Stimulated activated CD8-positive, alpha-beta memory T cell treated with anti-CD3 and anti-CD28 coated beads, Interleukin-4, amount 100 ng/mL, for 1 hour (primary cell): ENCODE data around the gene LMO7.
"Not testable (repeated sequence)": the region's sequence is repeated elsewhere in the genome, so short reads cannot be mapped to it uniquely, and the experiment has no call there.

Experiments used
- DNase-seq, 2 donors: peaks; one replicate each; pipeline ENCODE4 v3.0.0-alpha.2; 2020; ENCODE audit warnings: low read depth in 2 of 2, low spot score in 1 of 2

LMO7 gene

GRCh38 chr13:75647126-75647784 is 11.1 kb downstream of the LMO7 start:
- DNase-seq = no peak

DNA sequence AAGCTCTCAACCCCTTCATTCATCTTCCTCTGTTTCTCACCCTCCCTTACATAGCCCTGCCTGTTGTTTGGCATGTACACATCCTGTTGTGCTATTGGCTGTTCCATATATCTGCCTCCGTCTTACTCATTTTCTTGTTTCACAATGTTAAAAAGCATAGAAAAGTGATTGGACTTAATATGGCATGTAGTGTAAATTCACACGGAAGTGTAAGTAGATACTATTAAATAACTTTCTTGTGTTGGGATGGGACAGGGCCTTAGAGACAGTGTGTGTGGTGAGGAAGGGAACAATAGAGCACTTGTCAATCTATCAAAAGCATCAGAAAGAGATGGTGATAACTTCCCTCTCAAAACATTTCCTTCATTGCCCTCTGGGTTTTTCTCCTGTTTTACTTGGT is 12.3 kb downstream of the LMO7 start:
- DNase-seq = no peak

GRCh38 chr13:75651013-75651412 is 14.9 kb downstream of the LMO7 start:
- DNase-seq = no peak

DNA sequence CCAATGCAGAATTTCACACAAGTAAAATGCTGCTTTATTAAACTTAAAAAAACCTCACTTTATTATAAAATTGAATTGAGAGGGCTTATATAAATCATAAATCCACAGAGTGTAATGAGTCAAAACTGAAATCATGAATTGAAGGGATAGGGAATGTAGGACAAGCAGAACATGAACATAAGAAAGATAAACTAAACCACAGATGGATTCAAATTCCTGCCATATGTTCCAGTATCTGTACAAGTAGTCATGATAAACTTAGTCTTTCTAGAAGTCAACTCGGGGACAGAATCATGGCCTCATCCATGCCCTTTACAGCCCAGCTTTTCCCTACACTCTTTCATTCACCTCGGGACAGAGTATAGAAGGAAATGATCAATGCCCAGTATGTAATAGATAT is 16.6 kb downstream of the LMO7 start:
- no peak for DNase-seq

DNA sequence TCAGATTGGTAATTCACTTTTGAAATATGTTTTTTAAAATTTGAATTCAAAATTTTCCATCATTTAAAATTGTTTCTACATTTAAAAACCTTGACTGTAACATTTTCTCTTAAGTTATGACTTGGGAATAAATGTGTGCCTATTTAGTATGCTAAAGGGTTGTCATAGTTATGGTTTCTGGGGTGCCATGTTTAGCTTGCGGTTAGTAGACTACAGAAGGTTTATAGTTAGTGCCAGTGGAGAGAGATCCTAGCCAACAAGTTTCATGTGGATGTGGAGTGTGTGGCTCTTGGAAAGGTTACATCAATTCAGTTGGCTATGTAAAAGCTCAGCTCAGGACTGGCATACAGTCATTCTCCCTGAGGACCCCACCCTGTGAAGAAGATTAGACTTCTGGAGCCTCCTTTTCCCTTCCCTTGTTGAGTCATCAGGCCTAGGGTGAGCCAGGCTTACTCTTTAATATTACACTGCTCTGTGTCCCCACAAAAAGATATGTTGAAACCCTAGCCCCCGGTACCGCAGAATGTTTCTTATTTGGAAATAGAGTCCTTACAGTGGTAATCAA is 20.4 kb downstream of the LMO7 start:
- DNase-seq = no peak

- DNase-seq = no peak
These were observed 21.0 kb downstream of the LMO7 start for GRCh38 chr13:75657111-75657510.

GRCh38 chr13:75660694-75661093 is 24.6 kb downstream of the LMO7 start:
- DNase-seq = no peak

DNA sequence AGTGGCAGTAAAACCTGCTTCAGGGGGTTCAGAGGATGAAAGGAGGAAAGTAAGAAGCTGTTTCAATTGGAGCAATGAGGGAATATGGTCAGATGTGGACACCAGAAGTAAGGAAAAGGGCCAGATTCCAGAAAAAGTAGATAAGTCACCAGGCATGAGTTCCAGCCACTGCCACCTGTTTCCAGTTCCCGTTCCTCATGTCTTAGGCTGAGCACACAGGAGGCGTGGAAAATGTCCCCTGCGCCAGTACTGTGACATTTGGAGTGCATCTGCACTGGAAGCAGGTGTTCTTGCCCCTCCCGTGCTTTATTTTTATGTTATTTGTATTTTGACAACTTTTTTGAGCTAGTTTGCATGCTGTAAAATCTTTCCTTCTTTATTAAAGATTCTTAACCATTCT is 25.3 kb downstream of the LMO7 start:
- no peak for DNase-seq

- DNase-seq = no peak
These were observed 30.7 kb downstream of the LMO7 start for GRCh38 chr13:75666646-75667351.

- no peak for DNase-seq
These were observed 33.6 kb downstream of the LMO7 start for GRCh38 chr13:75669706-75670105.

GRCh38 chr13:75670496-75670895 is 34.4 kb downstream of the LMO7 start:
- DNase-seq = no peak

- no peak for DNase-seq
These were observed 39.3 kb downstream of the LMO7 start for GRCh38 chr13:75675421-75675820.

GRCh38 chr13:75679459-75679858 is 43.3 kb downstream of the LMO7 start:
- no peak for DNase-seq

GRCh38 chr13:75680251-75680650 is 44.1 kb downstream of the LMO7 start:
- DNase-seq = not testable (repeated sequence)

GRCh38 chr13:75682326-75682725 is 46.2 kb downstream of the LMO7 start:
- no peak for DNase-seq

DNA sequence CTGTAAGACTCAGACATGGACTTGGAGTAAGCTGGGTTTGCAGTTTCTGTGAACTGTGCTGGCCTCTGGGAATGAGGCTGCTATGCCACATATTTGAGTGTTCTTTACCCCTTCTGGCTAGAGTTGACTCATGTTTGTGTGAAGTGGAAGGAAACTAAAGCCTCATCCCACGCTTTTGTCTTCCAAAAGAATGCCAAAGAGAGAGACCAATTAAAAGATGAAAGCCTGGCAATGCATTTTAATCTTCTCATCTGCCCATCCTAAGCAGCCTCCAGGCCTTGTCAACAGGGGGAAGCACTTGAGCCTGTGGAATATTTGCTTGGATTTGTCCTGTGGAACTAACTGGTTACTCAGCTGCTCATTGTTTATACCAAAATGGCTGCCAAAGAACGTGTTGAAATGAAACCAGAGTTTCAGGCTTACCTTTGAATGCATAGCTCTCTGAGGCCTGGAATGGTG is 49.1 kb downstream of the LMO7 start:
- DNase-seq = no peak

DNA sequence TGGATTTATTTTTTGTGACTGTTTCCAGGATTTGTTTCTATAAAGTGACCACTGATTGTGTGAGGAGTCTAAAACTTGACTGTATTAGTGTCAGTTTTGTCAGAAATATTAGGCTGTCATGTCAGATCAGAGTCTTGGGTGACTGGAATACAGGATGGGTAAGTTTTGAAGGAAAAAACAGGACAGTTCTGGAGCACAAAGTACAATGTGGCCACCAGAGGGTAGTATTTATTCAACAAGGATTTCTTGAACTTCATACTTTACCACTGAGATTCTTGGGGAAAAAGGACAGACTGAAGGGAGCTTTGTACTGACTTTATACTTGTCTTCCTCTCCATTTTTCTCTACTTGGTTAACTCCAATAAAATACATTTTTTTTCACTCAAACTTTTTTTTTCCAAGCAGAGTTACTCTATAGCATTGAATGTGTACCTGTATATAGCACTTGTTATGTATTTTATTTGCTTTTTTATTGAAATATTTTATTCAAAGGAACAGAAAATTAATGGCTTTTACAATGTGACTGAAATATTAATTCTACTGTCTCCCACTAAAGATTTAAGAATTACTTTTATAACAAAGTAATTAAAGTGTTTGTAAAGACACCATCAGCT is 51.1 kb downstream of the LMO7 start:
- no peak for DNase-seq

DNA sequence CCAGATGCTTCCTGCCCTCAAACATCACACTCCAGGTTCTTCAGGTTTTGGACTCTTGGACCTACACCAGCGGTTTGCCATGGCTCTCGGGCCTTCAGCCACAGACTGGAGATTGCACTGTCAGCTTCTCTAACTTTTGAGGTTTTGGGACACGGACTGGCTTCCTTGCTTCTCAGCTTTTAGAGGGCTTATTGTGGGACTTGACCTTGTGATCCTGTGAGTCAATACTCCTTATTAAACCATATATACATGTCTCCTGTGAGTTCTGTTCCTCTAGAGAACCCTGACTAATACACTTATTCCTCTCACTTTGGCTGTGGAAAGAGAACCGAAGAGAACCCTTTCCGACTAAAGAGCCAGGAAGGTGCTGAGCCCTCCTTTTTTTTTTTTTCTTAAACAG is 53.6 kb downstream of the LMO7 start:
- DNase-seq = no peak

GRCh38 chr13:75690607-75691006 is 54.5 kb downstream of the LMO7 start:
- no peak for DNase-seq

- DNase-seq = no peak
These were observed 55.1 kb downstream of the LMO7 start for GRCh38 chr13:75691183-75691582.

DNA sequence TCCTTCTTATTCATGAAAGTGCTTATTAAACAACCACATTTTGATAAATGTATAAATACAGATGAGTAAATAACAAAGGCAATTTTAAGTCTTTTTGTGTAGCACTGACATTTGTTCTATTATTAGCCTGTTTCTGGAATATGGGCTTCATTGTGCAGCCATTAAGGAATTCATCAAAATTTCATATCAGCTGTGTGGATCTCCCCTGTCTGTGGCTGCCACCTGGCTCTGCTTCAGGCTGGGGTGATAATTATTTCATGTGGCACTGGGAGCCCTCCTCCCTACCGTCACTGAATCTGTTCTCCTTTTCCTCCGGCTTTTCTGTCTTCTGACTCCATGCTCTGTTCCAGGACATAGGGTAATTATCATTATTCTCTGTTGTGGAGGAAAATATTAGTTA is 57.1 kb downstream of the LMO7 start:
- DNase-seq = no peak

- DNase-seq = no peak
These were observed 58.6 kb downstream of the LMO7 start for GRCh38 chr13:75694722-75695121.
